ENCODE measurements around the gene UBR3.
A peak's percentile ranks its signal among the peaks of the same experiment; 100 is the strongest.

GRCh38 chr2:169827272-169828140 is at the start of gene UBR3:
- peak; percentile 7 to 22 (median 15) for TF ChIP-seq CTCF (IDR thresholded peaks at IDR 0.05)
- peak; percentile 83 to 90 for TF ChIP-seq POLR2A (IDR thresholded peaks at IDR 0.05)
